Activated CD4-positive, alpha-beta T cell treated with anti-CD3 and anti-CD28 coated beads for 36 hours (primary cell): ENCODE results near the gene PDZK1. TPM values are rescaled to one million over a fixed set of nuclear protein-coding genes. Genes with fewer than 3 reads are reported as not detected.
A peak's percentile ranks its signal among the peaks of the same experiment; 100 is the strongest.
"Not testable (repeated sequence)": the region's sequence is repeated elsewhere in the genome, so short reads cannot be mapped to it uniquely, and the experiment has no call there.

ENCODE experiments used
- ATAC-seq: fragments of 200-7000 bp; cut with Tn5 transposase; one replicate; pipeline ENCODE4 v1.10.0; 2021; ENCODE audit warnings: mild to moderate bottlenecking, moderate library complexity
- CTCF ChIA-PET: fragments of 350-600 bp; sonication (Branson Sonifier 250); formaldehyde crosslinking; loops from one replicate; lab custom pipeline; 2021; ENCODE audit warnings: antibody characterized with exemption; lab: Charles Lee
- POLR2A ChIA-PET: fragments of 350-600 bp; sonication (Branson Sonifier 250); formaldehyde crosslinking; loops from one replicate; lab custom pipeline; 2021; ENCODE audit warnings: antibody characterized with exemption, inconsistent platforms; lab: Charles Lee
- DNase-seq: peaks from one replicate; pipeline ENCODE4 v3.0.0-alpha.2; 2020
- H3K27ac Mint-ChIP-seq: one replicate; pipeline ENCODE4 v1.8.0; 2021; ENCODE audit warnings: mixed read lengths
- H3K27me3 Mint-ChIP-seq: one replicate; pipeline ENCODE4 v1.8.0; 2021; ENCODE audit warnings: mixed read lengths
- H3K36me3 Mint-ChIP-seq: one replicate; pipeline ENCODE4 v1.8.0; 2021; ENCODE audit warnings: low read depth, mixed read lengths
- H3K4me1 Mint-ChIP-seq: one replicate; pipeline ENCODE4 v1.8.0; 2021; ENCODE audit warnings: mixed read lengths
- H3K4me3 Mint-ChIP-seq: one replicate; pipeline ENCODE4 v1.8.0; 2021; ENCODE audit warnings: mild to moderate bottlenecking, moderate library complexity, mixed read lengths
- H3K9me3 Mint-ChIP-seq: one replicate; pipeline ENCODE4 v1.8.0; 2021; ENCODE audit warnings: low read depth, mixed read lengths
- intact Hi-C, 2 experiments: fragments of 100-400 bp; cut with DNase I in 1 of 2; cut with micrococcal nuclease in 1 of 2; formaldehyde crosslinking; loops; one replicate each; pipeline versions ENCODE4 v1.14.2 to v1.15.1; 2022 to 2024; cut with DNase I, micrococcal nuclease
- total RNA-seq, 2 experiments: library from RNA; stranded (reverse); gene quantifications; one replicate each; pipeline ENCODE4 v1.2.3, GENCODE V29; 2021

PDZK1 gene
- total RNA-seq, 2 experiments from 2014 or later: not detected

GRCh38 chr1:145726193-145726592 lies 19.0 kb upstream of the PDZK1 start:
- intact Hi-C loops: loop anchor here in 1 of 2 experiments (10.0 kb wide), 1 partner anchor 289 kb away; no protein-coding TSS in a partner anchor
- H3K9me3 Mint-ChIP-seq, ATAC-seq, H3K4me1 Mint-ChIP-seq, H3K4me3 Mint-ChIP-seq, DNase-seq, H3K27ac Mint-ChIP-seq, POLR2A ChIA-PET, H3K36me3 Mint-ChIP-seq, CTCF ChIA-PET: not testable (repeated sequence)
- H3K27me3 Mint-ChIP-seq: peaks cover 14% of the 10 kb centered on the region

GRCh38 chr1:145720878-145721671 lies 13.9 kb upstream of the PDZK1 start:
- intact Hi-C loops: loop anchor here in 1 of 2 experiments (5.0 to 10.0 kb wide), 2 partner anchors 124 to 294 kb away; no protein-coding TSS in a partner anchor
- POLR2A ChIA-PET: no interaction called here
- no peaks in the 10 kb centered on the region for H3K9me3 Mint-ChIP-seq
- H3K4me3 Mint-ChIP-seq: peak overlapping the region; percentile 49
- H3K4me1 Mint-ChIP-seq: peaks cover 18% of the 10 kb centered on the region
- no peaks in the 10 kb centered on the region for H3K36me3 Mint-ChIP-seq
- H3K27ac Mint-ChIP-seq: no peak overlapping the region
- DNase-seq (peak; percentile 83), ATAC-seq (peak; percentile 91)
- CTCF ChIA-PET: interaction anchor here (0.7 to 2.9 kb wide), 23 partner anchors 8 to 161 kb away, joined by 3 to 13 read pairs (median 3); no protein-coding TSS in a partner anchor
- H3K27me3 Mint-ChIP-seq: peaks cover 23% of the 10 kb centered on the region

GRCh38 chr1:145720556-145720877 lies 13.3 kb upstream of the PDZK1 start:
- intact Hi-C loops: loop anchor here in 1 of 2 experiments (5.0 to 10.0 kb wide), 2 partner anchors 123 to 294 kb away; no protein-coding TSS in a partner anchor

GRCh38 chr1:145719230-145720079 lies 12.3 kb upstream of the PDZK1 start, which contains the start of gene CD160:
CD160 (plus strand) TSS chr1:145719499; CDS start chr1:145728328, 8,829 bp downstream.
- H3K27me3 Mint-ChIP-seq: peaks cover 23% of the 10 kb centered on the region
- H3K4me1 Mint-ChIP-seq: peaks cover 18% of the 10 kb centered on the region
- ChIA-PET POLR2A (no interaction called here), CTCF (interaction anchor here (1.1 to 2.9 kb wide), 5 partner anchors 19 to 107 kb away, joined by 3 to 13 read pairs (median 4); no protein-coding TSS in a partner anchor)
- no peaks in the 10 kb centered on the region for H3K36me3 Mint-ChIP-seq
- H3K27ac Mint-ChIP-seq: no peak within 1 kb of the TSS
- no peak within 1 kb of the TSS for H3K4me3 Mint-ChIP-seq
- intact Hi-C loops: loop anchor here in 1 of 2 experiments (5.0 to 10.0 kb wide), 2 partner anchors 122 to 295 kb away; no protein-coding TSS in a partner anchor
- H3K9me3 Mint-ChIP-seq: no peaks in the 10 kb centered on the region
- DNase-seq (peak; percentile 28), ATAC-seq (peak; percentile 24)

More at GRCh38 chr1:145720556-145720877, 13.3 kb upstream of the PDZK1 start:
- Mint-ChIP-seq H3K36me3 (no peaks in the 10 kb centered on the region), H3K4me3 (no peak overlapping the region), H3K4me1 (peaks cover 18% of the 10 kb centered on the region), H3K9me3 (no peaks in the 10 kb centered on the region), H3K27me3 (peaks cover 23% of the 10 kb centered on the region), H3K27ac (no peak overlapping the region)
- CTCF ChIA-PET: interaction anchor here (0.7 to 2.9 kb wide), 16 partner anchors 9 to 160 kb away, joined by 3 to 13 read pairs (median 4); no protein-coding TSS in a partner anchor
- ATAC-seq: no peak
- POLR2A ChIA-PET: no interaction called here
- no peak for DNase-seq

- DNase-seq, CTCF ChIA-PET, H3K4me3 Mint-ChIP-seq, intact Hi-C loops, H3K36me3 Mint-ChIP-seq, POLR2A ChIA-PET, ATAC-seq, H3K9me3 Mint-ChIP-seq, H3K27ac Mint-ChIP-seq: not testable (repeated sequence)
- peaks cover 18% of the 10 kb centered on the region for H3K4me1 Mint-ChIP-seq
- peaks cover 23% of the 10 kb centered on the region for H3K27me3 Mint-ChIP-seq
Observed at GRCh38 chr1:145718465-145718864, 11.3 kb upstream of the PDZK1 start.

GRCh38 chr1:145717833-145718232 lies 10.7 kb upstream of the PDZK1 start:
- Mint-ChIP-seq H3K4me3 (no peak overlapping the region), H3K9me3 (no peaks in the 10 kb centered on the region), H3K27ac (no peak overlapping the region), H3K36me3 (no peaks in the 10 kb centered on the region), H3K4me1 (peaks cover 18% of the 10 kb centered on the region), H3K27me3 (peaks cover 20% of the 10 kb centered on the region)
- ATAC-seq (no peak), DNase-seq (no peak)
- ChIA-PET CTCF (no interaction called here), POLR2A (no interaction called here)
- intact Hi-C loops: no loop called here

GRCh38 chr1:145716641-145717345 lies 9.6 kb upstream of the PDZK1 start:
- H3K9me3 Mint-ChIP-seq: no peaks in the 10 kb centered on the region
- no peak for ATAC-seq

GRCh38 chr1:145714524-145715111 lies 7.5 kb upstream of the PDZK1 start:
- H3K4me3 Mint-ChIP-seq: no peak overlapping the region
- ATAC-seq: no peak
- no peak overlapping the region for H3K27ac Mint-ChIP-seq
- peaks cover 2% of the 10 kb centered on the region for H3K9me3 Mint-ChIP-seq
- CTCF ChIA-PET: no interaction called here
- POLR2A ChIA-PET: no interaction called here
- H3K36me3 Mint-ChIP-seq: no peaks in the 10 kb centered on the region
- H3K4me1 Mint-ChIP-seq: peaks cover 8% of the 10 kb centered on the region
- intact Hi-C loops: no loop called here
- H3K27me3 Mint-ChIP-seq: peaks cover 5% of the 10 kb centered on the region
- DNase-seq: no peak

More at GRCh38 chr1:145716641-145717345, 9.6 kb upstream of the PDZK1 start:
- DNase-seq: no peak
- no peak overlapping the region for H3K27ac Mint-ChIP-seq
- peaks cover 15% of the 10 kb centered on the region for H3K27me3 Mint-ChIP-seq
- H3K36me3 Mint-ChIP-seq: no peaks in the 10 kb centered on the region
- H3K4me1 Mint-ChIP-seq: peaks cover 18% of the 10 kb centered on the region
- ChIA-PET CTCF (interaction anchor here (0.6 kb wide), 1 partner anchor 10 kb away, joined by 3 read pairs; the partner anchor contains the start of gene PDZK1), POLR2A (no interaction called here)
- intact Hi-C loops: no loop called here
- H3K4me3 Mint-ChIP-seq: no peak overlapping the region

- ChIA-PET CTCF (interaction anchor here (1.0 kb wide), 1 partner anchor 9 kb away, joined by 5 read pairs; no protein-coding TSS in a partner anchor), POLR2A (no interaction called here)
- H3K4me3 Mint-ChIP-seq: no peak overlapping the region
- intact Hi-C loops: no loop called here
- no peak overlapping the region for H3K27ac Mint-ChIP-seq
- no peak for ATAC-seq
- no peaks in the 10 kb centered on the region for H3K4me1 Mint-ChIP-seq
- H3K9me3 Mint-ChIP-seq: peaks cover 2% of the 10 kb centered on the region
- no peak for DNase-seq
- no peaks in the 10 kb centered on the region for H3K36me3 Mint-ChIP-seq
- peaks cover 2% of the 10 kb centered on the region for H3K27me3 Mint-ChIP-seq
Observed at GRCh38 chr1:145711213-145711651, 4.1 kb upstream of the PDZK1 start.

- H3K4me1 Mint-ChIP-seq: no peaks in the 10 kb centered on the region
- H3K36me3 Mint-ChIP-seq: no peaks in the 10 kb centered on the region
- H3K27me3 Mint-ChIP-seq: peaks cover 2% of the 10 kb centered on the region
- no peak for DNase-seq
- H3K27ac Mint-ChIP-seq: no peak overlapping the region
- peaks cover 2% of the 10 kb centered on the region for H3K9me3 Mint-ChIP-seq
- intact Hi-C loops: no loop called here
- no peak overlapping the region for H3K4me3 Mint-ChIP-seq
- POLR2A ChIA-PET: no interaction called here
- no peak for ATAC-seq
- CTCF ChIA-PET: interaction anchor here (1.3 kb wide), 1 partner anchor 135 kb away, joined by 4 read pairs; the partner anchor contains the start of gene NUDT17
Observed at GRCh38 chr1:145710291-145711027, 3.3 kb upstream of the PDZK1 start.
